CD4-positive, alpha-beta T cell treated with Interferon alpha-2 for 1 hour (primary cell): ENCODE results near the gene PKD1.
A peak's percentile ranks its signal among the peaks of the same experiment; 100 is the strongest.
"Not testable (repeated sequence)": the region's sequence is repeated elsewhere in the genome, so short reads cannot be mapped to it uniquely, and the experiment has no call there.

ENCODE experiments used
- DNase-seq, 2 donors: peaks; one replicate each; pipeline ENCODE4 v3.0.0-alpha.2; 2020 to 2022

PKD1 gene

GRCh38 chr16:2149630-2150417, 14.1 kb upstream of the PKD1 start:
- DNase-seq, result no peak

- no peak for DNase-seq
These were observed 13.3 kb upstream of the PKD1 start for GRCh38 chr16:2148714-2149629.

GRCh38 chr16:2147981-2148671, 12.4 kb upstream of the PKD1 start, which contains the start of gene RAB26:
TSS of gene RAB26 (plus strand) at chr16:2148625. CDS start at chr16:2148784, 159 bp downstream.
- peak; percentile 42 to 65 for DNase-seq

GRCh38 chr16:2147378-2147777, 11.7 kb upstream of the PKD1 start:
- no peak for DNase-seq

- no peak for DNase-seq
These were observed 10.1 kb upstream of the PKD1 start for GRCh38 chr16:2145843-2146242.

GRCh38 chr16:2143878-2144485, 8.3 kb upstream of the PKD1 start:
- DNase-seq, result no peak

- no peak for DNase-seq
These were observed 7.5 kb upstream of the PKD1 start for GRCh38 chr16:2142942-2143877.

GRCh38 chr16:2135071-2135470, 627 bp downstream of the PKD1 start:
- not testable (repeated sequence) for DNase-seq

- not testable (repeated sequence) for DNase-seq
These were observed 1.9 kb downstream of the PKD1 start for GRCh38 chr16:2133797-2134196.

- not testable (repeated sequence) for DNase-seq
These were observed 5.7 kb downstream of the PKD1 start for GRCh38 chr16:2129890-2130447.

- not testable (repeated sequence) for DNase-seq
These were observed 6.4 kb downstream of the PKD1 start for GRCh38 chr16:2129251-2129650.

GRCh38 chr16:2127630-2128280, 7.9 kb downstream of the PKD1 start:
- peak; percentile 41 to 55 for DNase-seq

- not testable (repeated sequence) for DNase-seq
These were observed 8.7 kb downstream of the PKD1 start for GRCh38 chr16:2126928-2127556.

- not testable (repeated sequence) for DNase-seq
These were observed 9.4 kb downstream of the PKD1 start for GRCh38 chr16:2126161-2126743.

GRCh38 chr16:2125609-2126008, 10.1 kb downstream of the PKD1 start:
- DNase-seq, result not testable (repeated sequence)

GRCh38 chr16:2124694-2125444, 10.8 kb downstream of the PKD1 start:
- DNase-seq, result not testable (repeated sequence)

- DNase-seq, result not testable (repeated sequence)
These were observed 11.4 kb downstream of the PKD1 start for GRCh38 chr16:2124377-2124693.

GRCh38 chr16:2123706-2124376, 11.9 kb downstream of the PKD1 start:
- not testable (repeated sequence) for DNase-seq
